Peyer's patch (tissue), 4 donors: ENCODE data around the gene OR8G1. TPM values are rescaled to one million over a fixed set of nuclear protein-coding genes. Genes with fewer than 3 reads are reported as not detected.

ENCODE experiments used
- DNase-seq, 3 donors: peaks; one replicate each; pipeline ENCODE4 v3.0.0-alpha.2; 2017 to 2019
- H3K27ac ChIP-seq, 4 donors: fragments of 200-600 bp; sonication (generic); one replicate each; pipeline ENCODE4 v1.5.1; 2016 to 2019
- H3K27me3 ChIP-seq, 2 donors: fragments of 200-600 bp; sonication (generic); one replicate each; pipeline ENCODE4 v1.5.1; 2019
- H3K36me3 ChIP-seq, 3 donors: fragments of 200-600 bp; sonication (generic); one replicate each; pipeline ENCODE4 v1.5.1; 2016 to 2019
- H3K4me1 ChIP-seq, 4 donors: fragments of 200-600 bp; sonication (generic); one replicate each; pipeline ENCODE4 v1.5.1; 2016 to 2019
- H3K4me3 ChIP-seq, 4 donors: fragments of 200-600 bp; sonication (generic); 1 replicate in 3 of 4; 2 replicates in 1 of 4; pipeline ENCODE4 v1.5.1; 2016 to 2019; ENCODE audit warnings: mild to moderate bottlenecking in 1 of 4
- H3K9me3 ChIP-seq, 4 donors: fragments of 200-600 bp; sonication (generic); one replicate each; pipeline ENCODE4 v1.5.1; 2016 to 2019; ENCODE audit warnings: mild to moderate bottlenecking in 1 of 4
- CTCF ChIP-seq, 6 experiments: fragments of 450-650 bp in 4 of 6; fragments of 200-600 bp in 2 of 6; sonication (generic) in 1 of 6; IDR thresholded peaks; one replicate each; pipeline ENCODE4 v1.5.1; 2017 to 2019; ENCODE audit warnings: antibody characterized with exemption in 6 of 6, mild to moderate bottlenecking in 3 of 6, moderate library complexity in 1 of 6
- POLR2A ChIP-seq, 2 donors: fragments of 450-650 bp; IDR thresholded peaks; one replicate each; pipeline ENCODE4 v1.5.1; 2017; ENCODE audit warnings: antibody characterized with exemption in 2 of 2, mild to moderate bottlenecking in 2 of 2, moderate library complexity in 2 of 2
- total RNA-seq, 4 donors: library from RNA; depleted of rRNA; stranded (reverse); fragments of >200 nt; gene quantifications; one replicate each; pipeline ENCODE4 v1.1.0, GENCODE V29; 2016

The OR8G1 gene
- total RNA-seq, 4 donors from 2014 or later = 0.13 TPM; not detected in 3

GRCh38 chr11:124198897-124199296, 42.0 kb upstream of the OR8G1 start:
- H3K4me3 ChIP-seq = no peak overlapping the region

GRCh38 chr11:124199702-124200101, 41.2 kb upstream of the OR8G1 start:
- H3K27ac ChIP-seq = no peak overlapping the region
- no peaks in the 10 kb centered on the region for H3K9me3 ChIP-seq
- no peak for DNase-seq
- peaks cover 0 to 4% (median 0%) of the 10 kb centered on the region in 4 donors for H3K4me1 ChIP-seq
- TF ChIP-seq CTCF (IDR thresholded peaks at IDR 0.05) (no peak), POLR2A (IDR thresholded peaks at IDR 0.05) (no peak)
- H3K4me3 ChIP-seq = no peak overlapping the region
- H3K27me3 ChIP-seq = no peaks in the 10 kb centered on the region
- no peaks in the 10 kb centered on the region for H3K36me3 ChIP-seq

More at GRCh38 chr11:124198897-124199296, 42.0 kb upstream of the OR8G1 start:
- TF ChIP-seq CTCF (IDR thresholded peaks at IDR 0.05) = no peak
- TF ChIP-seq POLR2A (IDR thresholded peaks at IDR 0.05) = no peak
- no peak overlapping the region for H3K27ac ChIP-seq
- H3K36me3 ChIP-seq = no peaks in the 10 kb centered on the region
- H3K27me3 ChIP-seq = no peaks in the 10 kb centered on the region
- H3K4me1 ChIP-seq = peaks cover 0 to 6% (median 0%) of the 10 kb centered on the region in 4 donors
- no peaks in the 10 kb centered on the region for H3K9me3 ChIP-seq
- no peak for DNase-seq

GRCh38 chr11:124200671-124201070, 40.2 kb upstream of the OR8G1 start:
- Histone ChIP-seq H3K9me3 (no peaks in the 10 kb centered on the region), H3K27ac (no peak overlapping the region), H3K4me1 (no peaks in the 10 kb centered on the region), H3K27me3 (no peaks in the 10 kb centered on the region), H3K36me3 (no peaks in the 10 kb centered on the region), H3K4me3 (no peak overlapping the region)
- no peak for TF ChIP-seq CTCF (IDR thresholded peaks at IDR 0.05)
- DNase-seq = no peak

- Histone ChIP-seq H3K9me3 (no peaks in the 10 kb centered on the region), H3K4me1 (no peaks in the 10 kb centered on the region), H3K4me3 (no peak overlapping the region), H3K27me3 (no peaks in the 10 kb centered on the region), H3K36me3 (no peaks in the 10 kb centered on the region), H3K27ac (no peak overlapping the region)
- TF ChIP-seq POLR2A (IDR thresholded peaks at IDR 0.05) (no peak), CTCF (IDR thresholded peaks at IDR 0.05) (no peak)
- DNase-seq = no peak
Observed at GRCh38 chr11:124202951-124203350, 37.9 kb upstream of the OR8G1 start.

- DNase-seq = no peak
- Histone ChIP-seq H3K9me3 (no peaks in the 10 kb centered on the region), H3K36me3 (no peaks in the 10 kb centered on the region), H3K4me3 (no peak overlapping the region), H3K27me3 (no peaks in the 10 kb centered on the region), H3K4me1 (no peaks in the 10 kb centered on the region), H3K27ac (no peak overlapping the region)
- no peak for TF ChIP-seq POLR2A (IDR thresholded peaks at IDR 0.05)
- no peak for TF ChIP-seq CTCF (IDR thresholded peaks at IDR 0.05)
Observed at GRCh38 chr11:124204008-124204407, 36.9 kb upstream of the OR8G1 start.
